Measurements from ENCODE around the gene MPPED1. TPM values are rescaled to one million over a fixed set of nuclear protein-coding genes. Genes with fewer than 3 reads are reported as not detected.

MPPED1 gene
- total RNA-seq, 4 donors from 2014 or later: 0.29 to 6.8 (median 0.80) TPM; not detected in 1

- H3K4me3 ChIP-seq (ENCODE audit: low read depth, poor library complexity, severe bottlenecking): no peak overlapping the region
- intact Hi-C loops (cut with DNase I; ENCODE audit: low total_unique reads): no loop called here
- WGBS, 2 donors: 88 to 93% methylated on average over 8 of the region's 8 CpGs
- TF ChIP-seq CTCF (IDR thresholded peaks at IDR 0.05) (no peak), POLR2A (IDR thresholded peaks at IDR 0.05) (no peak)
- DNase-seq (ENCODE audit: low spot score in 2 of 2): no peak
Measured at GRCh38 chr22:43398910-43399309, 12.9 kb upstream of the MPPED1 start.

DNA sequence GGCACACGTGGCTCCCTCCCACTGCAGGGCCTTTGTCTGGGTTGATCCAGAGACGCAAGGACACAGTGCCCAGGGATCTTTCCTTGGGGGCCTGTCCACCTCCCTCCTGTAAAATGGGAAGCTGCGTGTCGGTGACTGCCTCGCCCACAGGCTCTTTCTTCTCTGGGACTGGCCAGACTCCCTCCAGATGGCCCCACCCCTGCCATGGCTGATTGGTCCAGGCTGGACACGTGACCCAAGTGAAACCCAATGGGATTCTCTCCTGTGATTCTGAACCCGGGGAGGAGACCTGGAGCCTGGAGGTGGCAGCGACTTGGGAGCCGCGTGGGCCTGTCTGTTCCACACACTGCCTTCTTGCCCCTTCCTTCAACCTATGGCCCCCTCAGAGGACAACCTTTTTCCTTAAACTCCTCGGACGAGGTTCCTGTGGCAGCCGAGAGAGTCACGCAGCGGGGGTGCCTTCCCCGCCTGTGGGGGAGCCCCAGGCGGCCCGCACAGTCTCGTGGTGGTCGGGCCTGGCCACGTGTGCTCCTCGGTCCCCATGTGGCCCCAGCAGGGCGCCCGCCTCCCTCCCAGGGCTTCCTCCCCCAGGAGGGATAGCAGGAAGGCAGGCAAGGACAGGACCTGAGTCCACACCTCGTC lies 12.4 kb upstream of the MPPED1 start:
- DNase-seq (ENCODE audit: low spot score in 2 of 2): no peak
- TF ChIP-seq CTCF (IDR thresholded peaks at IDR 0.05) (no peak), POLR2A (IDR thresholded peaks at IDR 0.05) (no peak)
- H3K4me3 ChIP-seq (ENCODE audit: low read depth, poor library complexity, severe bottlenecking): no peak overlapping the region
- WGBS, 2 donors: 79 to 85% methylated on average over 15 to 22 of the region's 25 CpGs
- intact Hi-C loops (cut with DNase I; ENCODE audit: low total_unique reads): no loop called here

- no peak for TF ChIP-seq POLR2A (IDR thresholded peaks at IDR 0.05)
- no peak for TF ChIP-seq CTCF (IDR thresholded peaks at IDR 0.05)
- H3K4me3 ChIP-seq (ENCODE audit: low read depth, poor library complexity, severe bottlenecking): no peak overlapping the region
- WGBS, 2 donors: 93 to 94% methylated on average over 3 to 6 of the region's 6 CpGs
- intact Hi-C loops (cut with DNase I; ENCODE audit: low total_unique reads): no loop called here
- no peak for DNase-seq (ENCODE audit: low spot score in 2 of 2)
Measured at GRCh38 chr22:43399980-43400358, 11.8 kb upstream of the MPPED1 start.

- DNase-seq (ENCODE audit: low spot score in 2 of 2): no peak
- no peak overlapping the region for H3K4me3 ChIP-seq (ENCODE audit: low read depth, poor library complexity, severe bottlenecking)
- 59% methylated on average over 14 of the region's 14 CpGs for WGBS, 2 donors
- intact Hi-C loops (cut with DNase I; ENCODE audit: low total_unique reads): no loop called here
- TF ChIP-seq CTCF (IDR thresholded peaks at IDR 0.05) (no peak), POLR2A (IDR thresholded peaks at IDR 0.05) (no peak)
Measured at GRCh38 chr22:43400449-43400848, 11.4 kb upstream of the MPPED1 start.

DNA sequence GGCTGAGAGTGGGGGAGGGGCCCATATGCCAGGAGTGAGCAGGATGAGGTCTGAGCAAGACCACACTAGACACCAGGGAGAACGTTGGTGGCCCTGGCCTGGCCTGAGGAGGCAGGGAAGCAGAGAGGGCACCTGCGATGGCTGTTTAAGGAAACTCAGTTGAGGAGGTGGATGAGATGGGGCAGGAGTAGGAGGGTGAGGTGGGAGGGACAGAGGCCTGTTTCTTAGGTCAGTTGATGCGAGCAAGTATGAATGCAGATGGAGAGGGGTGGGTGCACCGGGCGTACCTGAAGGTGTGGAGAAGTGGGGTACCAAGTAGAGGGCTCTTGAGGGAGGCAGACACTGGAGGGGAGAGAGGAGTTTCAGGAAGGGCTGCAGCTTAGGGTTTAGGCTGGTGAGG lies 10.6 kb upstream of the MPPED1 start:
- intact Hi-C loops (cut with DNase I; ENCODE audit: low total_unique reads): no loop called here
- 83 to 84% methylated on average over 5 of the region's 5 CpGs for WGBS, 2 donors
- DNase-seq (ENCODE audit: low spot score in 2 of 2): no peak
- TF ChIP-seq POLR2A (IDR thresholded peaks at IDR 0.05) (no peak), CTCF (IDR thresholded peaks at IDR 0.05) (no peak)
- H3K4me3 ChIP-seq (ENCODE audit: low read depth, poor library complexity, severe bottlenecking): no peak overlapping the region

DNA sequence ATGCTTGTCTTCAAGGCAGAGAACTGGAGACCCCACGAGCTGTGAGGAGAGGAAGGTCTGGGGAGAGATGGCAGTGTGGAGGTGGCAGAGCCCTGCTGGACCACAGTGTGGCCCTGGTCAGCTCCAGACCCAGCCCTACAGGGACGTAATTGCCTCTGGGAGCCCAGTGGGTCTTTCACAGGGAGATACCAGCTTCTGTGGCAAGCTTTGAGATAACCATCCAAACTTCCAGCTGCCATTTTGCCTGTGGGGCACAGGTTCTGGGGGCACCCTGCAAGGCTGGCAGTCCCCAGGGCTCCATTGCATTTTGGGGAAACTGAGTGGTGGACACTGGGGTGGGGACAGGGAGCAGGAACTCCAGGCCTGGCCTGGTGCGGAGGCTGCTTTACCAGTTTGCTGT lies 10.2 kb upstream of the MPPED1 start:
- no peak for DNase-seq (ENCODE audit: low spot score in 2 of 2)
- no peak overlapping the region for H3K4me3 ChIP-seq (ENCODE audit: low read depth, poor library complexity, severe bottlenecking)
- WGBS, 2 donors: 82 to 88% methylated on average over 3 of the region's 3 CpGs
- TF ChIP-seq POLR2A (IDR thresholded peaks at IDR 0.05) (no peak), CTCF (IDR thresholded peaks at IDR 0.05) (no peak)
- intact Hi-C loops (cut with DNase I; ENCODE audit: low total_unique reads): no loop called here
